T-helper 22 cell (primary cell): Measurements from ENCODE around the gene FXYD2.

Source experiments
- DNase-seq: peaks from one replicate; pipeline ENCODE4 v3.0.0-alpha.2; 2020; ENCODE audit warnings: low read depth

FXYD2 gene

DNA sequence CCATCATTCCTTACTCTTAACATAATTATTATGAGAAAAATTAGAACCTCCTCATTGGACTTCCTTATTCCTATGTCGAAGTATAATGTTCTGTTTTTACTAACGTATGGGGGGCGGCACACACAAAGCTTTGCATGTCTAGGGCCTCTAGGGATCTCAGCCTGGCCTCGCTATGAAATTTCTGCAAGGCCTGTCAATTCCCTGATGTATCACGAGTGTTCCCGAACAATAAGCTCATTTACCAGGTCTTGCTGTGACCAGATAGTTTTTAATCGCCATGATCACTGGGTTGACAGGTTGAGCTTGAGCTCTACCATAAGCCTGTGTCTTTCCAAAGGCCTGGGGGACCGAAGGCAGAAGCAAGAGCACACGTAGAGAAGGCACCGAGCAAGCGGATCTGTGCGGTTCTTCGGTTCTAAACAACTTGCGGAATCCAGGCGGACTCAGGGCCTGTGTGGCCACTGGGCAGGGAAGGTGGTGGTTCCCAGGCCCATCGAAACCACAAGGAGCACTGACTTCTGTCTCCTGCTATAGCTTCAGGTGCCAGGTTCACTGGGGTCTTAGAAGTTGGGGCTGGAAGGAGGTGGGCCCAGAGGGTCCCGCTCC is 10.4 kb upstream of the FXYD2 start:
- no peak for DNase-seq

DNA sequence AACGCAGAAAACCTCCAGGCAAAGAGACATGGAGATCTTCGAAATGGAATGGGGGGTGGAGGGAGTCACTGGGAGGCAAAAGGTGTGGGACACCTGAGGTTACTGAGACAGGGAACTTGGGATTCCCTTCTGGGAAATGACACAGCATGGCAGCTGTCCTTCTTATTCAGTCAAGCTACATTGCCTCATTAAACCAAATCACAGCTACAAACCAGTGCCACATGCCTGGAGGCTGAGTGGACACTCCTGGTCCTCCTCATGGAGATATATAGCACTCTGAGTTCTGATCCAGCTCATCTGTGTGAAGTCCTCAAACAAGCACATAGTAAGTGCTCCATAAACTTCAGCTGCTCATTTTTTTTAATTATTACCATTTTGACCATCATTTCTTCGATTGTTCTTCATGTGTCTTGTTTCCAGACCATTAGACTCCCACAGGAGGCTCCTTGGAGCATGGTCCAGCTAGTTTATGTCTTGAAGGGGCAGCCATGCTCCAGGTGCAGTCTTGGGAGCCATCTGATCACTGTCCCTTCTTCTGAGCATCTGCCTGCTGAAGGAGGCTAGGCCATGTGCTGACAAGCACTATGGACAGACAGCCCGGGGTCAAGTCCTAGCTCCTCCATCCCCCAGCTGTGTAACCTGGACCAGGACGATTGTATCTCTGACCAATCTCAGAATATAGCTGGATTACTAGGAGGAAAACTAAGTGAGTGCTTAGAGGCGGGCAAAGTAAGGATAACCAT is 9.7 kb upstream of the FXYD2 start:
- DNase-seq, result no peak

- DNase-seq, result no peak
Observed at GRCh38 chr11:117833401-117833891, 8.9 kb upstream of the FXYD2 start.

GRCh38 chr11:117832511-117832910 is 8.0 kb upstream of the FXYD2 start:
- DNase-seq, result no peak

DNA sequence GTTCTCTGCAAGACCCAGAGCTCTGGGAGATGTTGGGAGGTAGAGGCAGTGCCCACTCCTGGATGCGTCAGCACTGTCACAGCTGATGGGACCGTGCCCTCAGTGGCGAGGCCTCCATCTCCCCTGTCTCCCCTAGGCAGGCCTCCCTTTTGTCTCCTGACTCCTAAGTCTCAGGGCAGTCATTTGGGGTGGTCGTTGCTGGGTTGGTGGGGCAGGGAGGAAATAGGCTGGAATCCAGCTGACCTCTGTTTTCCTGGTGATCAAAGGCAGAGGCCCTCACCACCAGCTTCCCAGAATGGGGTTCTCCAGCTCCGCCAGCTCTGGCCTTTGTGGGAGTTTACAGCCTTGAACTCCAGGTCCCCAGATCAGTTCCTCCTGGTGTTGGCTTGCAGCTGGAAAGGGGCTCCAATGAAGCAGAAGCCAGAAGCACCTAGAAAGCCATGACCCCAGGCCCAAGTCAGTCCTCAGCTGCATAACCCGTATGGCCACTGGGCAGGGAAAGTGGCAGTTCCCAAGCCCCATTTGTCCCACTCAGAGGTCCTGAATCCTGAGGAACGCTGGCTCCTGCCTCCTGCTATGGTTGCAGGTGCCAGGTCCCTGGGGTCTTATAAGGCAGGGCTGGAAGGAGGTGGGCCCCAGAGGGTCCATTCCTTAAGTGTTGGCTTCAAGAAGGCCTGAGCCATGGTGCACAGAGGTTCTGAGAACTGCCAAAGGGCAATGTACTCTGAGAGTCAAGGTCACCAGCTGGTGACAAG is 7.3 kb upstream of the FXYD2 start:
- DNase-seq, result no peak

DNA sequence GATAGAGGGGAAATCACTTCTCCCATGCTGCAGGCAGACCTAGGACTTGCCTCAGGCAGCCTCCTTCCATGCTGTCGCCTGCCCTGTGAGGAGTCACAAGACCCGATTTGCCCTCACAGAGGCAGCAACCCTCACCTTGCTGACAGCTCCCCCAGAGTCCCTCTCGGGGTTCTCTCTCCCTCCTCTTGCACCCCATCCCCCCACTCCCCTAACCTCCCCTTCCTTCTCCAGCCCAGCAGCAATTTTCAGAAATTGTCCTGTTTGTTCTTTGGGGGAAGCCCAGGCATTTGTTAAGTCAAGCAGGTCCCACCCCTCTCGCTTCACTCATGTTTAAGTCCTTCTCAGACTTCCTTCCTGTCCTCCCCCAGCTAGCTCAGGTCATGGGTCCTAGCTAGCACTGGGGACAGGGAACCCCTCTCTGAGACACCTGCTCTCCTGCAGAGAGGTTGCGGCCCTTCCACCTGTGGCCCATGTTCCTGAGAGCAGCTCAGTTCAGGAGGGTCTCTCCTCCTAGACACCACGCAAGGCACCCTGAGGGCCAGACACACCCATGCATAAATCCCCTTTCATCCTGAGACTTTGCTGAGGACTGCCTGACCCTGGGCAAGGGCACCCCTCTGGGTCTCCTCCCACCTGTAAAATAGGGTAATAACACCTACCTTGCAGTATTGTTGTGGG is 6.3 kb upstream of the FXYD2 start:
- no peak for DNase-seq

- DNase-seq, result no peak
Observed at GRCh38 chr11:117830072-117830471, 5.5 kb upstream of the FXYD2 start.

DNA sequence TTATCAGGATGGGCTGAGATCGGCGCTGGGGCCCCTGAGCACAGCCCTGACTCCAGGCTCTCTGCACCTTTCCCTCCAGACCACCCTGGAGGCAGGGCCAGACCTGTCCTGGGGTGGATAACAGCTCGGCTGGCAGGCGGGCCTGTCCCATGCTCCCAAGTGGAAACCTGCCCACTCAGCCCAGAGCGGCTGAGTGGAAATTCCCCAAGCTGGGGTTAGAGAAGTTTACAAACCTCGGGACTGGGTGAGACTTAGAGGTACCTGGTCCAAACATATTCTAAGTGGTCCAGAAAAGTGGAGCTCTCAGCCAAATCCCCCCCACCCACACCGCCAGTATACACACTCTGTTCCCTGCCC is 4.8 kb upstream of the FXYD2 start:
- DNase-seq, result no peak

DNA sequence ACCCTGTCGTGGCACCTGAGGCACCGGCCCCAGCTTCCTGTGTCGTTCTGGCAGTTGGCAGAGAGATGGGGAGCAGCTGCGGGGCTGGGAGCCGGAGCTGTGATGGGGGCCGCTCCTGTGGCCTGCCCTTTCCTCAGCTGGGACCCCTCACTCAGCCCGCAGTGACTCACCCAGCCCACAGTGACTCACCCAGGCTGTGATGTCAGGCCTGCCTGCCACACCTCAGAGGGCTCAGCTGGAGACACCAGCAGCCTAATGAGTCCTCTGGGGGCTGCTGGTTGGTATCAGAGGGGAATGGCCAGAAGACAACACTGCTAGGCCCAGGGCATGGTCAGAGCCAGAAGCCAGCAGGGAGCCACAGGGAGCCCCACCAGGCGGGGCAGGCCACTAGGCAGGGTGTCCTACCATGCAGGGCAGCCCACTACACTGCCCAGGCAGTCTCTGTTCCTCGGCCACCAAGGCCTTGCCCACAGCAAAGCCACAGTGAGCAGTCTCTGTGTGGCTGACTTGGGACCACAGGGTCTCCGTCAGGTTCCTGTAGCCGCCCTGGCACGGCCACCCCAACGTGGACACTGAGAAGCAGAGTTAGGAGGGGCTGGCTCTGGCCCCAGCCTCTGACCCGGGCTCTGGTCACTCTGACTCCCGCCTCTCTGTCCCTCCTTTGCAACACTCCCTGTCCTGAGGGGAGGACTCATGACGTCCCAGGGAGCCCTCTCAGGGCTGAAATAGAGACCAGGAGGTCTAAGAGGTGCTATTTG is 4.2 kb upstream of the FXYD2 start:
- DNase-seq, result peak; percentile 72

- no peak for DNase-seq
Observed at GRCh38 chr11:117827521-117828511, 3.3 kb upstream of the FXYD2 start.

- DNase-seq, result no peak
Observed at GRCh38 chr11:117826832-117827231, 2.3 kb upstream of the FXYD2 start.

DNA sequence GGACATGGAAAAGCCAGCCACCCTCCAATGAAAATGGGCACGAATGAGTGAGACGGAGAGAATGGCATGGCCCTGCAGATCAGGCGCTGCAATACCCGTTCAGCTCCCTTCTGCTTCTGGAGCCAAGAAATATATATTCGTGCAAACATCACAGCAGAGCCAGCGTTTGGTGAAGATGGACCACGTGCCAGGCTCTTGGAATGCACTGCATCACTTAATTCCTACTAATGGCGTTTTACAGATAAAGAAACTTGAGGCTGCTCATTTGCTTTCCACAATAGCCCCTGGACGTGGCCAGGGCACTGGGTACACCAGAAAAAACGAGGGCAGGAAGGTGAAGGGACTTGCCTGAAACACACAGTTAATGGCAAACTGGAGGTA is 1.6 kb upstream of the FXYD2 start:
- no peak for DNase-seq

GRCh38 chr11:117825538-117826189 is 1.1 kb upstream of the FXYD2 start:
- DNase-seq, result no peak

DNA sequence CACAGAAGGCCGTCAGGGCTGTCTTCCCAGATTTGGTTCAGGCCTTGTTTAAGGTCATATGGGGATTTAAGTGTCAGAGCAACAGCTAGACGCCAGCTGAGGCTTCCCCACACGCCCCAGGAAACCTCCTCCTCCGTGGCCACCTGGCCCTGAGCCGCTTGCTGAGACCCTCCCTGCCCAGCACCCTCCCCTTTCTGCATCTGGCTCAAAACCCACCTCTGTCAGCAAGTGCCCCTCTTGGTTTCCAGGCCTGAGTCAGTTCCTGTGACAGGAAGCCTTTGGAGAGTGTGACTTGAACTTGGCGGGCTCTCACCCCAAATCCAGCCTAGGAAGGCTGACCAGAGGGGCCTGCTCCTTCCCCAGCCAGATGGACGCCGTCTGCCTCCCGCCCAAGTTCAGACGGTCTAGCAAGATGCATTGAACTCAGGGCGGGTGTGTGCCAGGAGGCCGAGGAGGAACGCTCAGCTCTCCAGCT is 561 bp downstream of the FXYD2 start:
- no peak for DNase-seq

DNA sequence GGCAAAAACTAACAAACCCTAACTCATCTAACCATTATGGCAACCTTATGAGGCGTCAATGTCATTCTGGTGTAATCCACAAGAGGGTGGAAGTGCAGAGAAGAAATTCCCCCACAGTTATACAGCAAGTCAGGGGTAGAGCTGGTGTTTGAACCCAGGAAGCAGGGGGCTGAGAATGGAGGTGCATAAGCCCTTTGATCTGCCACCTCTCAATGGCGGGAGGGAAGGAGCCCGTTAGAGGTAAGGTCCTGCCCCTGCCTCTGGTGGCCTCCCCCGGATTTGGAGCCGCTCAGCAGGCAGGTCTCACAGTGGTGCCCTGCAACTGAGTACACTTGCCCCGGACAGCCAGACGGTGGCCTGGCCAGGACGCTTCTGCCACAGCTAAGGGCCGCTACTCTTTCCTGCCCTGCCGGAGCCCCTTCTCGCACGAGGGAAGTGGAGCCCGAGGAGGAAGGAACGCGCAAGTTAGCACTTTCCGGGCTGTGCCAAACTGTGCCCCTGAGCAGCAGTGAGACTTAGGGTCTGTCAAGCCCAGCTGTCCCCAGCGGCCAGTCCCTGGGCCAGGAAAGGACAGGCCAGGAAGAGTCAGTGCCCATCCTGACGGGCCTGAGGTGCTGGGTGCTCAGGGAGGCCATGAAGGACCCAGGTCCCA is 1.1 kb downstream of the FXYD2 start:
- no peak for DNase-seq

GRCh38 chr11:117822074-117823033 is 2.2 kb downstream of the FXYD2 start:
- DNase-seq, result no peak

DNA sequence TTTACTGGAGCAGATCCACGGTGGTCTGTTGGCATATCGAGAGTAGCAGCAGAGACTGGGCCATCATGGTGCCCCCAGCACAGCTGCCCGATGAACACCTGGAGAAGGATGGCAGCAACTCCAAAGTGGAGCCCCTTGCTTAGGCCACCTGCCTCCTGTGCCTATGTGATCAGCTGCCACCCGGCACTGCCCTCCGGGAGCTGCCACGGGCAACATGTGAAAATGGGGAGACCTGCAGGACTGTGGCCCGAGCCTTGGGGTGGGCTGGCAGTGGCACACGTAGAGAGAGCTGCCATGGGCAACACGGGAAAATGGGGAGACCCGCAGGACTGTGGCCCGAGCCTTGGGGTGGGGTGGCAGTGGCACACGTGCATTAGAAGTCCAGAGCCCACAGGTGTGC is 3.1 kb downstream of the FXYD2 start:
- no peak for DNase-seq

- no peak for DNase-seq
Observed at GRCh38 chr11:117820516-117820915, 4.0 kb downstream of the FXYD2 start.
